K562 (cell line): ENCODE results near the gene KRABD2.
"Not testable (repeated sequence)": the region's sequence is repeated elsewhere in the genome, so short reads cannot be mapped to it uniquely, and the experiment has no call there.

ENCODE experiments used
- ATAC-seq: fragments of 200-7000 bp; cut with Tn5 transposase; 3 replicates; pipeline ENCODE4 v1.9.1; 2020; ENCODE audit warnings: moderate library complexity
- BruUV-seq: library from RNA; stranded (reverse); fragments of 400-500 nt; replicated peaks from 2 replicates; lab custom pipeline; 2021; lab: Mats Ljungman, UMichigan
- CTCF ChIA-PET: fragments of 300-600 bp; formaldehyde crosslinking; extraction: SDS; loops from one replicate; lab custom pipeline; 2021; ENCODE audit warnings: low intra/inter-chr PET ratio; lab: Yijun Ruan, JAX
- POLR2A ChIA-PET: fragments of 300-600, 350-650 bp; sonication (Branson Sonifier 250); formaldehyde crosslinking; extraction: SDS; loops from one replicate; lab custom pipeline; 2021; ENCODE audit warnings: antibody characterized with exemption, inconsistent platforms; lab: Yijun Ruan, JAX
- DNase-seq, 4 experiments: peaks; one replicate each; pipeline versions ENCODE4 v3.0.0 to v3.0.0-alpha.2; 2011 to 2018; ENCODE audit warnings: low spot score in 3 of 4, mixed read lengths in 3 of 4; ENCODE audit errors: extremely low read depth in 1 of 4
- FAIRE-seq: peaks from 2 replicates; lab custom pipeline; 2011; peaks lifted over from hg19 to GRCh38; lab: Jason Lieb, UNC
- H2AFZ ChIP-seq: 2 replicates; pipeline ENCODE4 v1.6.0; 2011; ENCODE audit warnings: low read depth, low read length, control low read depth, inconsistent platforms
- H3K27ac ChIP-seq: fragments of 200-600 bp; 3 replicates; pipeline ENCODE4 v1.8.0; 2011; ENCODE audit warnings: low read depth, mild to moderate bottlenecking, control low read depth, inconsistent platforms, low read length, moderate library complexity, mixed read lengths; ENCODE audit errors: extremely low read depth
- H3K27me3 ChIP-seq, 2 experiments: fragments of 300-600 bp in 1 of 2; 2 replicates in 1 of 2; 3 replicates in 1 of 2; pipeline versions ENCODE4 v1.6.0 to v1.8.0; 2011; ENCODE audit warnings: inconsistent platforms in 2 of 2, low read length in 2 of 2, mild to moderate bottlenecking in 1 of 2, mixed read lengths in 1 of 2, moderate library complexity in 1 of 2; ENCODE audit not compliant: control insufficient read depth in 2 of 2, insufficient read depth in 2 of 2
- H3K36me3 ChIP-seq: fragments of 300-600 bp; 3 replicates; pipeline ENCODE4 v1.8.0; 2011; ENCODE audit warnings: mild to moderate bottlenecking, low read length, inconsistent platforms; ENCODE audit not compliant: control insufficient read depth, insufficient read depth
- H3K4me1 ChIP-seq, 2 experiments: fragments of 200-600 bp in 1 of 2; replicated peaks in 1 of 2; 2 replicates in 1 of 2; 3 replicates in 1 of 2; pipeline versions ENCODE4 v1.5.1 to v1.8.0; 2011; ENCODE audit warnings: inconsistent platforms in 2 of 2, low read length in 2 of 2, mild to moderate bottlenecking in 1 of 2, mixed read lengths in 1 of 2, moderate library complexity in 1 of 2; ENCODE audit not compliant: control insufficient read depth in 2 of 2, insufficient read depth in 2 of 2
- H3K4me2 ChIP-seq: 2 replicates; pipeline ENCODE4 v1.6.1; 2011; ENCODE audit warnings: low read length, control low read depth, inconsistent platforms, mixed read lengths; ENCODE audit not compliant: insufficient read depth
- H3K4me3 ChIP-seq: fragments of 200-600 bp; sonication (generic), shearing (Covaris generic); 2 replicates; pipeline ENCODE4 v1.5.1; 2016; ENCODE audit warnings: control low read depth, inconsistent platforms
- H3K79me2 ChIP-seq: fragments of 200-600 bp; 3 replicates; pipeline ENCODE4 v1.8.0; 2011; ENCODE audit warnings: low read length, inconsistent platforms; ENCODE audit not compliant: control insufficient read depth, insufficient read depth
- H3K9ac ChIP-seq, 2 experiments: 2 replicates each; pipeline versions ENCODE4 v1.6.0 to v1.6.1; 2011; ENCODE audit warnings: low read depth in 2 of 2, low read length in 2 of 2, control low read depth in 1 of 2, inconsistent platforms in 1 of 2, mild to moderate bottlenecking in 1 of 2, mixed read lengths in 1 of 2; ENCODE audit not compliant: insufficient read depth in 1 of 2
- H3K9me1 ChIP-seq: one replicate; pipeline ENCODE4 v1.6.0; 2011; ENCODE audit warnings: inconsistent platforms, mild to moderate bottlenecking, low read length, moderate library complexity; ENCODE audit not compliant: control insufficient read depth, insufficient read depth
- H3K9me3 ChIP-seq: replicated peaks from 2 replicates; pipeline ENCODE4 v1.5.1; 2011; ENCODE audit warnings: low read depth, low read length, inconsistent platforms; ENCODE audit not compliant: control insufficient read depth, insufficient read depth
- H4K20me1 ChIP-seq: replicated peaks from 2 replicates; pipeline ENCODE4 v1.6.1; 2011; ENCODE audit warnings: low read length, inconsistent platforms, mixed read lengths; ENCODE audit not compliant: control insufficient read depth, insufficient read depth
- FOXP1 ChIP-seq: sonication (generic); formaldehyde crosslinking; IDR thresholded peaks from 2 replicates; pipeline ENCODE4 v1.8.0; 2022; ENCODE audit warnings: mild to moderate bottlenecking, missing genetic modification reagents
- MEIS2 ChIP-seq: fragments of 450-650 bp; IDR thresholded peaks from 2 replicates; pipeline ENCODE4 v1.6.1; 2014; ENCODE audit warnings: mild to moderate bottlenecking; ENCODE audit not compliant: partially characterized antibody
- MLLT1 ChIP-seq, 2 experiments: fragments of 450-650 bp; IDR thresholded peaks; 2 replicates each; pipeline ENCODE4 v1.6.1; 2016
- WGBS: fragments of 100-300 bp; shearing (Covaris generic); methylation state at CpG from one replicate; pipeline ENCODE4 v1.1.6; 2016; ENCODE audit warnings: low coverage, mixed read lengths; ENCODE audit not compliant: insufficient coverage; ENCODE audit errors: missing lambda C conversion rate; 5-methylcytosine and 5-hydroxymethylcytosine counted together
- in situ Hi-C: fragments of 300-500 bp; cut with MboI; formaldehyde crosslinking; loops from 4 replicates; pipeline ENCODE4 v1.15.0; 2018; ENCODE audit warnings: inconsistent platforms, mixed read lengths
- intact Hi-C: fragments of 100-400 bp; cut with micrococcal nuclease; formaldehyde crosslinking; loops from 2 replicates; pipeline ENCODE4 v1.14.2; 2022
- TF ChIP-seq, protein P1 (sequence below): fragments of 450-650 bp; IDR thresholded peaks from 2 replicates; pipeline ENCODE4 v1.6.1; 2016
- TF ChIP-seq, protein P2 (sequence below), 2 experiments: IDR thresholded peaks in 1 of 2; conservative IDR thresholded peaks in 1 of 2; 2 replicates each; pipeline ENCODE4 v1.6.1; 2016; ENCODE audit warnings: low read depth in 2 of 2, mild to moderate bottlenecking in 1 of 2, missing compliant biosample characterization in 1 of 2, missing genetic modification characterization in 1 of 2, moderate library complexity in 1 of 2

Gene KRABD2

DNA sequence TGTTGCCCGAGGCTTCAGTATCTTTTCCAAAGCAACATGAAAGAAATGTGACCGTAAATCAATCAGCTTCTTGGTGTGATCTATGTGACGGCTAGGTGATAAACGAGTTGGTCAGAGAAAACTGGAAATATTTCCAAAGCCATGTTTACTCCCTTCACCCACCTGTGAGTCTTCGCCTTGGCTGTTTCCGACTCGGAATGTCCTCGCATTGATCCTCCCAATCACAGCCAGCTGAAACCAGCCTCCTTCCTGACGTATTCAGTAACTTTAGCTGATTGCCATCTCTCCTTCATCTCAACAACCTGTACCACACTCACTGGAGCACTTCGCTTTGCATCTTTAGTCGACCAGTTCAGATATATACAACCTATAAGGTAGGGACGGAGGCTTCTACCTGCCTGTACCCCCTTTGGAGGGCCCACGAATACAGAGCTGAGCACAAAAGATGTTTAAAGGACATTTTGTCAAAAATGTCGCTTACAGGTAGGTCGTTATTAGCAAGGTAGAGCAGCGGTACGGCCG, 705 bp downstream of the KRABD2 start:
- Histone ChIP-seq H3K79me2 (peaks cover 23% of the 10 kb centered on the region), H3K9me1 (no peaks in the 10 kb centered on the region), H3K27me3 (no peaks in the 10 kb centered on the region), H3K4me1 (peaks cover 11 to 17% of the 10 kb centered on the region in 2 experiments; a peak in 4 of 5 replicates), H3K4me3 (peak overlapping the region; percentile 37; the same call in 1 of the 2 replicates), H4K20me1 (peaks cover 9% of the 10 kb centered on the region; the same call in 1 of the 2 replicates), H3K9ac (peak overlapping the region in 1 of 2 experiments; percentile 37; a peak in 2 of 4 replicates), H2AFZ (no peak overlapping the region), H3K9me3 (no peaks in the 10 kb centered on the region), H3K36me3 (peaks cover 46% of the 10 kb centered on the region), H3K4me2 (peak overlapping the region; percentile 75), H3K27ac (peak overlapping the region; percentile 50; the same call in 1 of the 3 replicates)
- ChIA-PET CTCF (no interaction called here), POLR2A (interaction anchor here (0.9 to 4.6 kb wide), 6 partner anchors 14 to 186 kb away, joined by 3 to 25 read pairs (median 3); partner anchors contain the start of gene BORCS6)
- ATAC-seq = no peak
- in situ Hi-C loops = loop anchor here (25.0 kb wide), 1 partner anchor 1162 kb away; no protein-coding TSS in a partner anchor
- DNase-seq = no peak
- intact Hi-C loops = loop anchor here (5.0 kb wide), 1 partner anchor 58 kb away; no protein-coding TSS in a partner anchor
- TF ChIP-seq FOXP1 (CRISPR knock-in tag) (no peak), MEIS2 (peak; percentile 78), MLLT1 (IDR thresholded peaks at IDR 0.05) (peak in 1 of 2 experiments; percentile 39; a peak in 1 of 4 replicates)
- TF ChIP-seq, protein P1, sequence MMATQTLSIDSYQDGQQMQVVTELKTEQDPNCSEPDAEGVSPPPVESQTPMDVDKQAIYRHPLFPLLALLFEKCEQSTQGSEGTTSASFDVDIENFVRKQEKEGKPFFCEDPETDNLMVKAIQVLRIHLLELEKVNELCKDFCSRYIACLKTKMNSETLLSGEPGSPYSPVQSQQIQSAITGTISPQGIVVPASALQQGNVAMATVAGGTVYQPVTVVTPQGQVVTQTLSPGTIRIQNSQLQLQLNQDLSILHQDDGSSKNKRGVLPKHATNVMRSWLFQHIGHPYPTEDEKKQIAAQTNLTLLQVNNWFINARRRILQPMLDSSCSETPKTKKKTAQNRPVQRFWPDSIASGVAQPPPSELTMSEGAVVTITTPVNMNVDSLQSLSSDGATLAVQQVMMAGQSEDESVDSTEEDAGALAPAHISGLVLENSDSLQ = peak; percentile 65
- TF ChIP-seq, protein P2, sequence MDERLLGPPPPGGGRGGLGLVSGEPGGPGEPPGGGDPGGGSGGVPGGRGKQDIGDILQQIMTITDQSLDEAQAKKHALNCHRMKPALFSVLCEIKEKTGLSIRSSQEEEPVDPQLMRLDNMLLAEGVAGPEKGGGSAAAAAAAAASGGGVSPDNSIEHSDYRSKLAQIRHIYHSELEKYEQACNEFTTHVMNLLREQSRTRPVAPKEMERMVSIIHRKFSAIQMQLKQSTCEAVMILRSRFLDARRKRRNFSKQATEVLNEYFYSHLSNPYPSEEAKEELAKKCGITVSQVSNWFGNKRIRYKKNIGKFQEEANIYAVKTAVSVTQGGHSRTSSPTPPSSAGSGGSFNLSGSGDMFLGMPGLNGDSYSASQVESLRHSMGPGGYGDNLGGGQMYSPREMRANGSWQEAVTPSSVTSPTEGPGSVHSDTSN (CRISPR knock-in tag; IDR thresholded peaks at IDR 0.05; ENCODE audit: low read depth) = no peak
- TF ChIP-seq, protein P2 (tag; conservative IDR thresholded peaks at IDR 0.05; ENCODE audit: low read depth) = peak; percentile 58
- no TSS peak for BruUV-seq
- WGBS = 75% methylated on average over 18 of the region's 18 CpGs
- FAIRE-seq = no peak

DNA sequence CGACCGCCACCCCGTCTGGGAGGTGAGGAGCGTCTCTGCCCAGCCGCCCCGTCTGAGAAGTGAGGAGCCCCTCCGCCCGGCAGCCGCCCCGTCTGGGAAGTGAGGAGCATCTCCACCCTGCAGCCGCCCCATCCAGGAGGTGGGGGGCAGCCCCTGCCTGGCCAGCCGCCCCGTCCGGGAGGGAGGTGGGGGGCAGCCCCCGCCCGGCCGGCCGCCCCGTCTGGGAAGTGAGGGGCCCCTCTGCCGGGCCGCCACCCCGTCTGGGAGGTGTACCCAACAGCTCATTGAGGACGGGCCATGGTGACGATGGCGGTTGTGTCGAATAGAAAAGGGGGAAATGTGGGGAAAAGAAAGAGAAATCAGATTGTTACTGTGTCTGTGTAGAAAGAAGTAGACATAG, 2.6 kb downstream of the KRABD2 start:
- peaks cover 11 to 16% of the 10 kb centered on the region in 2 experiments; a peak in 4 of 5 replicates for H3K4me1 ChIP-seq
- H3K27ac ChIP-seq, BruUV-seq, H3K9me3 ChIP-seq, H3K4me3 ChIP-seq, H3K27me3 ChIP-seq, H3K9ac ChIP-seq, intact Hi-C loops, CTCF ChIA-PET, H4K20me1 ChIP-seq, H3K79me2 ChIP-seq, in situ Hi-C loops, H2AFZ ChIP-seq, POLR2A ChIA-PET, ATAC-seq, H3K4me2 ChIP-seq, H3K9me1 ChIP-seq, DNase-seq, FAIRE-seq: not testable (repeated sequence)
- H3K36me3 ChIP-seq = peaks cover 26% of the 10 kb centered on the region
- no CpG with 5 or more reads among the region's 26 CpGs for WGBS
